ENCODE measurements around the gene KIF3B. TPM values are rescaled to one million over a fixed set of nuclear protein-coding genes. Genes with fewer than 3 reads are reported as not detected.

The KIF3B gene
- total and polyA plus RNA-seq, 2 of the 13 experiments (the other 11 are each of a cell fraction or from before 2014, with no cell fraction given): 23.6 to 28.8 TPM

- TF ChIP-seq ZNF512B (CRISPR knock-in tag; IDR thresholded peaks at IDR 0.05; ENCODE audit: borderline replicate concordance) (peak; percentile 77; the same call in 1 of the 2 replicates), NFE2L2 (IDR thresholded peaks at IDR 0.05; ENCODE audit: low read length) (peak; percentile 1; the same call in 1 of the 2 replicates), RBM39 (IDR thresholded peaks at IDR 0.05; ENCODE audit: low read depth, low read length, poor library complexity, severe bottlenecking) (peak; percentile 98), ATF2 (CRISPR knock-in tag; IDR thresholded peaks at IDR 0.05) (peak; percentile 89; the same call in 1 of the 2 replicates), CCAR2 (optimal IDR thresholded peaks at IDR 0.05; ENCODE audit: low read depth, low read length) (peak; percentile 93), ZNF891 (CRISPR knock-in tag; IDR thresholded peaks at IDR 0.05) (peak; percentile 89), HIVEP1 (CRISPR knock-in tag; IDR thresholded peaks at IDR 0.05) (peak; percentile 91), ZNF263 (CRISPR knock-in tag; IDR thresholded peaks at IDR 0.05) (peak; percentile 80), SRY (CRISPR knock-in tag; IDR thresholded peaks at IDR 0.05) (no peak), NR2F2 (IDR thresholded peaks at IDR 0.05; ENCODE audit: borderline replicate concordance, low read depth) (peak; percentile 64; the same call in 1 of the 2 replicates), ZBTB1 (CRISPR knock-in tag; IDR thresholded peaks at IDR 0.05; ENCODE audit: borderline replicate concordance) (no peak), MYNN (CRISPR knock-in tag; IDR thresholded peaks at IDR 0.05; ENCODE audit: low read depth) (no peak; the same call in 1 of the 2 replicates), SALL2 (CRISPR knock-in tag; IDR thresholded peaks at IDR 0.05) (peak; percentile 97), TRIM24 (CRISPR knock-in tag; IDR thresholded peaks at IDR 0.05) (no peak), FOSL2 (CRISPR knock-in tag; IDR thresholded peaks at IDR 0.05) (peak; percentile 62), ETV6 (CRISPR knock-in tag; conservative IDR thresholded peaks at IDR 0.05) (peak; percentile 66), ZNF350 (CRISPR knock-in tag; IDR thresholded peaks at IDR 0.05; ENCODE audit: borderline replicate concordance, low read depth) (peak; percentile 100), PRDM15 (CRISPR knock-in tag; IDR thresholded peaks at IDR 0.05) (no peak; the same call in 1 of the 2 replicates), HNRNPK (IDR thresholded peaks at IDR 0.05; ENCODE audit: low read depth, low read length, poor library complexity, severe bottlenecking) (peak; percentile 86), ZNF580 (CRISPR knock-in tag; IDR thresholded peaks at IDR 0.05; ENCODE audit: borderline replicate concordance, low read depth) (peak; percentile 98), ZNF101 (CRISPR knock-in tag; IDR thresholded peaks at IDR 0.05; ENCODE audit: borderline replicate concordance, low read depth) (peak; percentile 79; the same call in 1 of the 2 replicates), KDM6A (CRISPR knock-in tag; IDR thresholded peaks at IDR 0.05; ENCODE audit: low read depth) (peak; percentile 43)
Measured at GRCh38 chr20:32357869-32358631, 80.6 kb downstream of the KIF3B start, which contains the start of gene ASXL1 (continued).
